AG09319 (cell line): ENCODE data around the gene PAX6.

Experiments used
- DNase-seq: peaks from one replicate; pipeline ENCODE4 v3.0.0-alpha.2; 2010; ENCODE audit warnings: low read depth; ENCODE audit errors: extremely low read depth
- TF ChIP-seq, protein P1 (sequence below): IDR thresholded peaks from 2 replicates; pipeline ENCODE4 v1.5.1; 2011; ENCODE audit warnings: low read depth, mild to moderate bottlenecking, inconsistent platforms, low read length, moderate library complexity

PAX6 gene

DNA sequence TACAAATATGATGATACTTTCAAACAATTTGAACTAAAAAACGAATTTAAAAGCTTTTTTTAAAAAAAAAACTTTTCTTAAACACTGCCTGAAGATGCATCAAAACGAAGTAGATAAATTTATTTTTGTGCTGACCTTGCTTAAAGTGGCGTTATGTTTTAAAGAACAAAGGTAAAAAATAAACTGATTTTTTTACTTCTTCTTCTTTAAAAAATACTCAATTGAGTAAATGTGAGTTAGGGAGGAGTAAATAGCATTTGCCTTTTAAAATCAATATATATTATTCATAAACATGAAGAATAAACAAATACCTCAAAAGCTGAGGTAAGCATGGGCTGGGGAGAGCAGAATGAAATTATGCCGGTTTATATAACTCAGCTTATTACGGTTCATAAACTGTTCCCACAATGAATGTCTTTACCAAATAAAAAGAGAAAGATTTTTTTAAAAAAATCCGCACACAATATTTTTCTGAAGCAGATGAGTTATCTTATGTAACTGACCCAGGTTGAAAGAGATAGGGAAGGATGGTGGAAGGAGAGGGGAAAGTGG is 9.0 kb downstream of the PAX6 start:
- DNase-seq = no peak
- TF ChIP-seq, protein P1, sequence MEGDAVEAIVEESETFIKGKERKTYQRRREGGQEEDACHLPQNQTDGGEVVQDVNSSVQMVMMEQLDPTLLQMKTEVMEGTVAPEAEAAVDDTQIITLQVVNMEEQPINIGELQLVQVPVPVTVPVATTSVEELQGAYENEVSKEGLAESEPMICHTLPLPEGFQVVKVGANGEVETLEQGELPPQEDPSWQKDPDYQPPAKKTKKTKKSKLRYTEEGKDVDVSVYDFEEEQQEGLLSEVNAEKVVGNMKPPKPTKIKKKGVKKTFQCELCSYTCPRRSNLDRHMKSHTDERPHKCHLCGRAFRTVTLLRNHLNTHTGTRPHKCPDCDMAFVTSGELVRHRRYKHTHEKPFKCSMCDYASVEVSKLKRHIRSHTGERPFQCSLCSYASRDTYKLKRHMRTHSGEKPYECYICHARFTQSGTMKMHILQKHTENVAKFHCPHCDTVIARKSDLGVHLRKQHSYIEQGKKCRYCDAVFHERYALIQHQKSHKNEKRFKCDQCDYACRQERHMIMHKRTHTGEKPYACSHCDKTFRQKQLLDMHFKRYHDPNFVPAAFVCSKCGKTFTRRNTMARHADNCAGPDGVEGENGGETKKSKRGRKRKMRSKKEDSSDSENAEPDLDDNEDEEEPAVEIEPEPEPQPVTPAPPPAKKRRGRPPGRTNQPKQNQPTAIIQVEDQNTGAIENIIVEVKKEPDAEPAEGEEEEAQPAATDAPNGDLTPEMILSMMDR = no peak

DNA sequence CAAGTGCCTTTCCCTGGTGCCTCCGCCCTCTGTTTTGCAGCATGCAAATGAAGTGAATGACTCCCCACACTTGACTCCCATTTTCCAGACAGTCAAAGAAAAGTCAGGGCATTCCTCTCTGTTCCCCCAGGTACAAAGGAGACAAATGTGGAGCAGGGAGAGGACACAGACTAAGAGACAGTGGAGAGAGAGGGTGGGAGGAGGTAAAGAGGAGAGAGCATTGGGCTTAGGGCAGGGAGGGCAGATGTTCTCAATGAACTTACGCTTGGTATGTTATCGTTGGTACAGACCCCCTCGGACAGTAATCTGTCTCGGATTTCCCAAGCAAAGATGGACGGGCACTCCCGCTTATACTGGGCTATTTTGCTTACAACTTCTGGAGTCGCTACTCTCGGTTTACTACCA is 9.8 kb downstream of the PAX6 start:
- TF ChIP-seq, protein P1 = no peak
- no peak for DNase-seq

DNA sequence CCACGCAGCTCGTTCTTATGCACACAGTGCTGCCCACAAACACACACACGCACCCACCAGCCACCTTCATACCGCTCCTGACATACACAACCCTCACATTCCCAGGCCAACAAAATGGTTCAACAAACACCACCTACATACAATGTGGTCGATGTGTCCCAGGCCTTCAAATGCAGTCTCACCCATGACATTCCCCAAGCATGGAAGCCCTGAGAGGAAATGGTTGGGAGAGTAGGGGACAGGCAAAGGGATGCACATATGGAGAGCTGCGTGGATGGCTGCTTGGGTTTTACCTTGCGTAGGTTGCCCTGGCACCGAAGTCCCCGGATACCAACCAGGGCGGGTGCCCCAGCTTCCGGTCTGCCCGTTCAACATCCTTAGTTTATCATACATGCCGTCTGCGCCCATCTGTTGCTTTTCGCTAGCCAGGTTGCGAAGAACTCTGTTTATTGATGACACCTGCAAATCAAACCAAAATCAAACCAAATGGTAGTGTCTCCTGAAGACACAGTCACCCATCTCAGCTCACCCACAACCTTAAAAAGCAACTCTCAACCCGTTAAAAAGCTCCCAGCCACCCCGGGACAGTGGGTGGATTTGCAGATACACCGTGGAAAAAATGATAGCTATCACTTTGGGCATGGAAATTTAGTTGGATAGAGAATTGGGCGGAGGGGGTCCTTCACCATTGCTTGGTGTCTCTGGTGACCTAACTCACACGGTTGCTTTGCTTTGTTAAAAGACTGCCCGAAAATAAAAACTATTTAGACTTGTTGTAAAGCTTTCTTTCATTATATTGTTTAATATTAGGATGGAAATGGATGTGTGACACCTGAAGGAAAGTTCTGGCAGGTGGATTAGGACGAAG is 10.5 kb downstream of the PAX6 start:
- no peak for DNase-seq
- TF ChIP-seq, protein P1 = no peak

DNA sequence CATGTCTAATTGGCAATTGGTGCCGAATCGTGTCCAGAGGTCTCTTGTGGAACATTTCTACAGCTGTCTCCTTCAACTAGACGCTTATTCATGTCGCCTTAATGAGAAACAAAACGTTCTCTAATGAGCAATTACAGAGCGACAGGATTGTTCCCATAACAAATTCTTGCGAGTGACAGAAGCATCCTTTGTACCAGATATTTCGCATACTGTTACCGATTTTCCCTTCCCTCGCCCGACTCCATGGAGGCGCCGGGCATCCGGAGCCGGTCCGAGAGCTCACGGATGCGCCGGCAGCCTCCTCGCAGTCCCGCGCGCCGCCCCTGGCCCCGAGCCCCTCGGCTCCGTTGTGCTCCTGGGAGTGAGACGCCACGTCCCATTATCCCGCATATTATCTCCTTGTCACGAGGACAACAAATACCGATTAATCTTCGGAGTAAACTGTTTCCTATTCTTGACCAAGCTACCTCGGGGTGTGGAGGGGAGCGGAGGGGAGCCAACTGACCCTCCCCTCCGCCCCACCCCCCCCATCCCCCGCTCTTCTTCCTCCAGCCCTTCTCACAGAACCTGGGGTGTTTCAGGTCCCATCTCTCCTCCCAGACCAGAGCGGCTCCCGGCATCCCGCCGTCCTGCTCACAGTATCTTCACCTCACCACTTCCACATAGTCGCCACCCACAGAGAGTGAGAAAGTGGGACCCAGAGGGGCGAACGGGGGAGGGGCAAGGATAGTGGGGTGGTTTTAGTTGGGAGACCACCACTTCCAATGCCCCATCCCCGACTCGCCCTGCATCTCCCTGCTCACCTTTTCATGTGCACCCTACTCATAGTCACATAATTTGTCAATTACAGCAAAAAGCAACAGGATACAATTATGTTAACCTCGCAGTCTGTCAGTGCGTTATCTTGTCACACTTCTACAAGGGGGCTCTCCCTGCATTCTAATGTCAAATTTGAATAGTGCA is 11.4 kb downstream of the PAX6 start:
- TF ChIP-seq, protein P1 = no peak
- DNase-seq = no peak

DNA sequence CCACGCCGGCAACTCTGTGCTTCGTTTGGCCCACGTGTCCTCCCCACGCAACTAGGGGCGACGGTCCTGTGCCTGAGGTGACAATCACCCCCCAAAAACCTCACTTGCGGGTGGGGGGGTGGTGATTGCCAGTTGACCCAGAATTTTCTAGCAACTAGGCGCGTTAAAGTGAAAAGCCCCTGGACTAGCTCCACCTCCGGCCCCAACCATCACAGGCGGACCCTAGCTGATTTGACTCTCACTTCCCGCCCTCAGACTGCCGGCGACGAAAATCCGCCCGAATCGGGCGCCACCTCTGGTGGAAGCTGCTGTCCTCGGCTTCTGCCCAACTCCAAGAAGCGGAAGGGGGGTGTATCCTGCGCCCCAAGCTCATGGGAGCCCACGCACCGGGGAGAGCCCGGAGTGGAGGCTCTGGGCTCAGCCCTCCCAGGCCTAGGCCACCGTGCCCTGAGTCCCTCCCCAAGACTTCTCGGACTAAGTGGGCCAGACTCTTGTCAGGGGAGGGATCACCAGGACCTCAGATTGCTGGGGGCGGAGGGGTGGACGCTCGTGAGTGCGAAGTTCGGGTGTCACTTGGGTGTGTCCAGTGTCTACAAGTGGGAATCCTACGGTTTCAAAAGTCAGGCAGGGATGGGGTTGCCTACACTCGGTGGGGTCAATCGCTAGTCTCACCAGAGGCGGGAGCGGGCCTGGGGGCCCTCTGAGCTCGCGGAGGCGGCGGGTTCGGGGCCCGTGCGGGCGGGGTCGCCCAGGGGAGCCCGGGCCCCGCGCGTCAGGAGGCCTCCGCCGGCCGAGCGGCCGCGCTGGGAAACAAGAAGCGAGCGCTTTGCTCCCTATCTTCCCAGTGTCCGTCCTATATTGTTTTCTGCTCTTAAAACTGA is 12.3 kb downstream of the PAX6 start:
- TF ChIP-seq, protein P1 = peak; percentile 29
- no peak for DNase-seq

DNA sequence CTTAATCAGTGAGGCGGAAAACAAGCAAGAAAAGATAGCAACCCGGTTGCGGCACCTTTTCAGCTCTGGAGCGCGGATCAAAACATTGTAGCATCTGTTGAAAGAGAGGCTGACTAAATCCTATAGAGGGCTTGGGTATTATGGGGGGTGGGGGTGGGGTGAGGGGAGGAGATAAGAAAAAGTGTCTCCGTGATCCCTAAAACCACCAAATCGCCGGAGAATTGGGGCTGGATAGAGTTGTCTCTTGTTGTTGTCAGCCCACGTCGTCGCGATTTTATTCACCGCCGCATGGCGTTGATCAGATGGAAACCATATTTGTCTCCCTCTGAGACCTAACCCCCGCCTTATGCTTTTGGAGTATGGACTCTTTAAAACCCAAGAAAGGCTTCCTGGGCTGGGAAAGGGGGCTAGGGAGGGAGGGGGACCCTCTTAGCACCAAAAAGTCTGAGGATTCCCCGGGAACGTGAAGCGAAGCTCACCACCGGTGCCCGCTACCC is 13.0 kb downstream of the PAX6 start:
- TF ChIP-seq, protein P1 = no peak
- DNase-seq = no peak
